NOMO-1 treated with DMSO at 0.1 percent for 48 hours (cell line): ENCODE data around the gene GNAL.
"Not testable (repeated sequence)": the region's sequence is repeated elsewhere in the genome, so short reads cannot be mapped to it uniquely, and the experiment has no call there.

Source experiments
- DNase-seq: peaks from one replicate; lab custom pipeline; 2025; ENCODE audit not compliant: unreplicated experiment; lab: John Stamatoyannopoulos, UW

The GNAL gene

GRCh38 chr18:11688972-11689668, at the start of gene GNAL:
Gene GNAL (plus strand): TSS chr18:11689264. CDS start chr18:11689564, 300 bp downstream.
- DNase-seq, result peak; percentile 60

DNA sequence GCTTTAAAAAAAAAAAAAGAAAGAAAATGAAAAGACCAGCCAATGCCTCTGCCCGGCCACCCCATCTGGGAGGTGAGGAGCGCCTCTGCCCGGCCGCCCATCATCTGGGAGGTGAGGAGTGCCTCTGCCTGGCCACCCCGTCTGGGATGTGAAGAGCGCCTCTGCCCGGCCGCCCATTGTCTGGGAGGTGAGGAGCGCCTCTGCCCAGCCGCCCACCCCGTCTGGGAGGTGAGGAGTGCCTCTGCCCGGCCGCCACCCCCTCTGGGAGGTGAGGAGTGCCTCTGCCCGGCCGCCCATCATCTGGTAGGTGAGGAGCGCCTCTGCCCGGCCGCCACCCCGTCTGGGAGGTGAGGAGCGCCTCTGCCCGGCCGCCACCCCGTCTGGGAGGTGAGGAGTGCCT, 41.8 kb upstream of the GNAL start:
- DNase-seq, result not testable (repeated sequence)

DNA sequence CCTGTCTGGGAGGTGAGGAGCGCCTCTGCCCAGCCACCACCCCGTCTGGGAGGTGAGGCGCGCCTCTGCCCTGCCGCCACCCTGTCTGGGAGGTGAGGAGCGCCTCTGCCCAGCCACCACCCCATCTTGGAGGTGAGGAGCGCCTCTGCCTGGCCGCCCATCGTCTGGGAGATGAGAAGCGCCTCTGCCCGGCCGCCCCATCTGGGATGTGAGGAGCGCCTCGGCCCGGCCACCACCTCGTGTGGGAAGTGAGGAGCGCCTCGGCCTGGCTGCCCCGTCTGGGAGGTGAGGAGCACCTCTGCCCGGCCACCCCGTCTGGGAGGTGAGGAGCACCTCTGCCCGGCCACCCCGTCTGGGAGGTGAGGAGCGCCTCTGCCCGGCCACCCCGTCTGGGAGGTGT, 41.3 kb upstream of the GNAL start:
- DNase-seq, result not testable (repeated sequence)

DNA sequence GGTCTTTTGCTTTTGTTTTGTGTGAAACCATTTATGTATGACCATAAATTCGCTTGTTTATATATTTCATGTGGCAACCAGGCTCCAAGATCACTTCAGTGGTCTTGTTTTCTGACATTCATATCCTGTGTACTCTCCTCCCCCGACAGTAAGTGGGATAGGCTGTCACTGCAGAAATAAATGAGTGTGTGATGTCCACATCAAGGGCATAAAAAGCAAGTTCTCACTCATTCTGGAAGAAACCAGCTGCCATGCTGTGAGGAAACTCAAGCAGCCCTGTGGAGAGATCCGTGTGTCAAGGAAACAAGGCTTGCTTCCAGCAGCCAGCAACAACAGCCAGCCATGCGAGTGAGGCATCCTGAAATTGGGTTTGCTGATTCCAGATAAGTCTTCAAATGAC, 39.2 kb upstream of the GNAL start:
- no peak for DNase-seq

- DNase-seq, result no peak
Observed at GRCh38 chr18:11651899-11652298, 37.2 kb upstream of the GNAL start.

GRCh38 chr18:11653521-11653920, 35.5 kb upstream of the GNAL start:
- no peak for DNase-seq

DNA sequence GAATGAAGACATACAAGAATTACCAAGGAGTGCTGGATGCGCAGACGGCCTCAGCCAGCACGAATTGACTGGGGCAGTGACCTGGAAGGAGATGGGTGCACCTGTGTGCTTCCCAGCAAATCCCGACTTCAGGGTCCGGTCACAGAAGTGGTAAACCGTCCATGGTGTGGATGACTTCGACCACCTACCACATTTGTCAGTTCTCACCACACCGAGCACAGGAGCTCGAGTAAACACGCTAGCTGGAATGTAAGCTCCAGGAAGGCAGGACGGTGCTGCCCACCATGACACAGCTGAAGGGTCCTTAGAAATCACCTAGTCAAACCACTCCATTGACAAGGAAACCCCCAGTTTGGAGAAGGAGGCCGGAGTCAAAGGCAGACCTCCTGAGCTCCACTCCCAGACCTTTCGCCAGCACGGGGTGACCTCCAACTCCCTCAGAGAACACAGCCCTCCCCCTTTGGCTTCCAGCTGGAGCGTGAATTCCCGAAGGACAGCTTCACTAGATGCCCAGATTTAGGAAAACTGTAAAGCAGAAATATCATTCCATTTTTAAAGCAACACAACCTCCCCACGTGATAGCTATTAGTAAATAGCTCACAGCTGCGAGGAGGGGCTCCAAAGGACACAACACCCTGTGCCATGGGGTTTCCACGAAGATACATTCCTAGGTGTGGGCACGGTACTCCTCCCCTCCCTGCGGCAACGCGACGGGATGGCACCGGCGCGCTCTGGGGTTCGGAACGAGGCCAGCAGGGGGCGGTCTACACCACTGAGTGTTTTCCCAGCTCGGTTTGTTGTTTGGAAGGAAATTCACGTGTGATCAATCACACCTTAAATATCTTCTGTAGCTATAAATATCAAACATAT, 34.1 kb upstream of the GNAL start:
- peak; percentile 37 for DNase-seq

- no peak for DNase-seq
Observed at GRCh38 chr18:11655606-11655932, 33.5 kb upstream of the GNAL start.

DNA sequence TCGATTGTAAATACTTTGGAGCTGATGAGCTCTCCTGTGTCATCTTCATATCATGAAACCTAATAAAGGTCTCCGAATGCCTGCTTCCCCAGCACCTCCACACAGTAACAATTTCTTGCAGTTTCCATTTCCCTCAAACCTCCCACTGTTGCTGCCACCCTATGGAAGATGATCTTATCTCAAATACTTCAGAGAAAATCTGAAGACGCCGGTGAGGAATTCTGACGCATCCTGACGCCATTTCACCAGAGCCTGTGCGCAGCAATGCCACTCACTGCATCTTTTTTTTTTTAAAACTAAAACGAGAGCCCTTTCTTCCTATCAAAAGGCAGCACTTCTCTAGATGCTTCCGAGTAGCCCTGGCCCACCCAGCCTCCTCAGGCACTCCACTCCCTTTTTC, 31.9 kb upstream of the GNAL start:
- DNase-seq, result no peak

GRCh38 chr18:11657554-11657953, 31.5 kb upstream of the GNAL start:
- no peak for DNase-seq

DNA sequence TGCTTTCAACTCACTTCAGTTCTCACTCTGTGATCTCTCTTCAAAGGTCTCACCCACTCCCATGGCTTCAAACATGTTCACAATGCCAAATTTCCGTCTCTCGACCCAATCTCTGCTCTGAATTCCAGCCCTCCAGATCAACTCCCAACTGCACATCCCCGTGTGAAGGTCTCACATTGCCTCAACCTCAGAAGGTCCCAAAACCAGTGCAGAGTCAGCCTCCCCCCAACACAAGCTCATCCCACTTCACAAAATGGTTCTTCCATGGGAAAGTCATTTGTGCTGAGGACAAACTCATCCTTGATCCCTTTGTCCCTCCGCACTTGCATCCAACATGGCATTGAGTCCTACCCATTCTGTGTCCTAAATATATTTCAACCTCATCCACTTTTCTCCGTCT, 31.0 kb upstream of the GNAL start:
- DNase-seq, result no peak

DNA sequence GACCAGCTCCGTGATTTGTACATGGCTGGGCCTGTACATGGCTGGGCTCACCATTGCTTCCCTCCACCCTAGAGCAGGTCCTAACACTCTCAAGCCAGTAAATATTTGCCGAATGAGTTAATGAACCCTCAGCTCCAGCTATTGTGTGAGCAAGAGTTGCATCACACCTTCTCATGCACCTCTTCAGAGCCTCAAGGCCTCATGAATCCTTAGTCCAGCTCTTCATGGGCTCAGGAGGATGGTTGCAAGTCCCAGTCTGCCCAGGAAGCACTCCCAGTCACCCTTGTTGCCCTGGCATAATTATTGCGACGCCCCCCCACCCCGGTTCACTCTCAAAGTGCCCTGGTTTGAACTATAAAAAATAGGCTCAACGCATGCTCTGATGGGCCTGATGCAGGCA, 30.1 kb upstream of the GNAL start:
- DNase-seq, result no peak

- DNase-seq, result no peak
Observed at GRCh38 chr18:11660691-11661090, 28.4 kb upstream of the GNAL start.

DNA sequence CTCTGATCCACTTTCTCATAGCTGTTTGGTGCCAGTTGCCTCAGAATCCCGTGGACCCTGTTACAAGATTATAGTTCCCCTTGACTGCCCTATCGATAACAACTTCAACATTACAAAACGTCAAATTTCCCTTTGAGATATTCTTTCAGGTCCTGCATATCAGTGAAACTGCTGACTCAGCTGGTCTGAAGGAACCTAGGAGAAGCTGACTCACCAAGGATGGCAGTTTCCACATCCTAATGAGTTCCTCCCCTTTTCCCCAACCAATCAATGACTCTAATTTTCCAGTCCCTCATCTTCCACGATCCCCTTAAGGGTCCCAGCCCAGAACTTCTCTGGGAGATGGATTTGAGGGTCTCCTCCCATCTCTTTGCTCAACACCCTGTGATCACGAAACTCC, 27.6 kb upstream of the GNAL start:
- no peak for DNase-seq

- no peak for DNase-seq
Observed at GRCh38 chr18:11663439-11664029, 25.5 kb upstream of the GNAL start.

DNA sequence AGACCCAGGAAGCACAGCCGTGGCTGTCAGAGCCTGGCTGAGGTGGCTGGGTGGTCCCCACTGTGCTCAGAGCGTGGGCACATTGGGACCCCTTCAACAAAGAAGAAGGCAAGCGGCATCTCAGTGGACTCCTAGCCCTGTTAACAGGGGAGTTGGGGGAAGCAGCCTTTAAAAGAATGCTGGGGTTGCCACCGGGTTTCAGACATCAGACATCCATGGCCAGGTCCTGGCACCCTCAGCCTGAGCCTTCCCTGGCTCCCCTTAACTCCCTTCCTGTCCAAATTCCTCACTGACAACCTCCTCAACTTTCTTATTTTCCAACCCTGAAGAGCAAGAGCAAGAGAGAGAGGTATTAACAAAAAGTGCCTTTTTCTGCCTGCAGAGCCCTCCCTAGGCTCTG, 24.8 kb upstream of the GNAL start:
- DNase-seq, result no peak

GRCh38 chr18:11665146-11665545, 23.9 kb upstream of the GNAL start:
- DNase-seq, result no peak

DNA sequence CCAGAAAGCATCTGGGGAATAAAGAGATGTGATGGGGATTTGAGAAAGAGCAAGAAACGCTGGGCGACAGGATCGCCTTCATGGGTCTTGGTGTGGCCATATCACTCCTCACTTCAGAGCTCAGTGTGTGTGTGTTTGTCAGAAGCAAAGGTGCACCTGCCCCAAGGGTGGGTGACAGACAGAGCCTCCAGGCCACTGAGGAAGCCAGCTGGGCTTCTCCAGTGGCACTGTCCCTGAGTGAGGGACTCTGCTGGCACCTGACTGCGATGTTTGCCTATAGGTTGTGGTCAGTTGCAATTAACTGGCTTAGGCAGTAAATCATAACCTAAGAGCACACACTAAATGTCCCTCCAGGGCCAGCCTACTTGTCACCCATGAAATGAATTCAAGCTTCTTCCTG, 23.5 kb upstream of the GNAL start:
- no peak for DNase-seq

DNA sequence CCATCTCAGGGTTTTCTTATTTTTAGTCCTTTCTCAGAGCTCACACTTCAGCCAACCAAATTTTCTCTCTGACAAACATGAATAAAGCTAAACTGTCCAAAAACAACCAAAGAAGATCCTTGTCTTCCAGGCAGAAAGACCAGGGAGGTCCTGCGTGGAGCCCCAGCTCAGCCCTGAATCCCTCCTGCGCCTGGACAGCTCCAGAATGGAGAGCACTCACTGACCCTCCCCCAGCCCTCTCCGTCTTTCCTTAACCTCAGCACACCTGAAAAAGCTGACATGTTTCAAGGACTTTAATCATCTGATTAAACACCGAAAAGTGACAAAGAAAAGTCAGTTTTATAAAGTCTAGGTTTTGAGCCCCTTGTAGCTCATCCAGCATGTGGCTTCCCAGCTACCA, 22.9 kb upstream of the GNAL start:
- no peak for DNase-seq

- no peak for DNase-seq
Observed at GRCh38 chr18:11666831-11667230, 22.2 kb upstream of the GNAL start.

DNA sequence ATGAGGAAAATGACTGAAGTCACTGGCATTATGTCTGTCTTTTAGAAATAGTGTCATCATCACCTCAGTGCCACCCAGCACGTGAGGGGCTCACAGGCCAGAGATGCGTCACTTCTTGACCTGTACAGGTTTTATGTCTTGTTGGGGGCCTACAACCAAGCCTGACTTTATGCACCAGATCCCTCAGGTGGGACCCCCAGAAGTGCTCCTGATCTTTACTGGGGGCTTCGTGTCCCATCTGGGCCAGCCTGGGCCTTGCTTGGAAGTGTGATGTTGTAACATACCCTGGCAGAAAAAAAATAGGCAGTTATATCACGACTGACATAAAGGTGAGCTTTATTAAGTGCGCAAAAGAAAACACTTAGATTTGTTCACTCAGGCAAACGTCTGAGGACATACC, 21.5 kb upstream of the GNAL start:
- DNase-seq, result no peak

DNA sequence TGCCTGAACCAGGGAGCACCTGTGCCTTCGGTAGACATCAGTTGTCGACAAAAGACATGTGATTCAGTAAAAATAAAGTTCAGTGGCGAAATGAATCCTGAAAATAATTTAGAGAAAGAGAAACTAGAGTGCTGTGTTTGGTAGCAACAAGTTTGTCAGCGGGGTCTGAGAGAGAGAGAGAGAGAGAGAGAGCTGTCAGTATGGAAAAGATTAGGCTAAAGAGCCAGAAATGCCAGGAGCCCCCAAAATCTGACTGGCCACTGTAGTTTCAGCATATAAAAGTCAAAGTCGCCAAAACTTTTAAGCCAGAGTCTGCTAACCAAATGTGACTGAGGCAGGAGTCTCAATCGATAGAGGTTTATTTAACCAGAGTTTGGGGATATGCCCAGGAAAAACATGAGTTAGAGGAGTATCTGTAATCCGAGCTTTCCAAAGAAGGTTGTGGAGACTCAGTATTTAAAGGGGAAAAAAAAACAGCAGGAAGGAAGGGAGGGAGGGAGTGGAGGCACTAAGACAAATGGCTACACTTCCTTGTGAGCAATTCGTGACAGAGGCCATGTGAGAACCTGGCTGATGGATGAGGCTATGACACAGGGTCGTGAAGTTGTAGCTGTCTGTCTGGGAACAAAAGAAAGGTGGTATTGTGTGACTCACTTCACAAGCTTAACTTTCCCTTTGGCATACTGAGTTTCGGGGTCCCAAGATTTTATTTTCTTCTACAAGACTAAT, 20.5 kb upstream of the GNAL start:
- no peak for DNase-seq
